ENCODE data around the gene POMC. TPM values are rescaled to one million over a fixed set of nuclear protein-coding genes. Genes with fewer than 3 reads are reported as not detected.

POMC gene
- total and polyA plus RNA-seq, 2 of the 4 experiments (the other 2 are of a cell fraction), result 0.17 TPM; not detected in 1

GRCh38 chr2:25160376-25160775 lies 8.0 kb downstream of the POMC start:
- Histone ChIP-seq H4K91ac (ENCODE audit: insufficient read depth, low read depth, low read length) (no peak overlapping the region), H3K4ac (ENCODE audit: low read depth, low read length) (no peak overlapping the region), H3K56ac (ENCODE audit: extremely low read depth, insufficient read depth, low read length) (no peak overlapping the region), H2BK120ac (ENCODE audit: low read depth, low read length) (no peak overlapping the region), H4K8ac (ENCODE audit: low read depth in 2 of 2, low read length in 2 of 2) (no peak overlapping the region), H3K79me1 (ENCODE audit: low read depth in 1 of 2, low read length in 2 of 2) (no peaks in the 10 kb centered on the region), H4K20me1 (ENCODE audit: insufficient read depth, low read length) (no peaks in the 10 kb centered on the region), H3K18ac (ENCODE audit: low read depth, low read length) (no peak overlapping the region), H3K9me1 (ENCODE audit: insufficient read depth, low read length) (no peaks in the 10 kb centered on the region; the same call in 1 of the 2 replicates), H4K5ac (ENCODE audit: low read depth, low read length) (no peak overlapping the region), H2AFZ (replicated peaks; ENCODE audit: low read length, poor library complexity) (no peak overlapping the region), H3K9ac (ENCODE audit: low read depth, low read length) (no peak overlapping the region), H2BK15ac (ENCODE audit: low read depth, low read length) (no peak overlapping the region), H2AK5ac (ENCODE audit: low read depth, low read length) (no peak overlapping the region), H3K14ac (replicated peaks; ENCODE audit: low read depth, low read length) (no peak overlapping the region), H3K27ac (ENCODE audit: insufficient read depth, low read length) (no peak overlapping the region), H3K4me1 (ENCODE audit: control insufficient read depth, insufficient read depth, low read length) (no peaks in the 10 kb centered on the region), H2AK9ac (replicated peaks; ENCODE audit: low read depth, low read length, poor library complexity) (no peak overlapping the region), H2BK20ac (ENCODE audit: low read depth, low read length) (no peak overlapping the region), H3K9me3 (ENCODE audit: control insufficient read depth, insufficient read depth, low read length) (peaks cover 6% of the 10 kb centered on the region; the same call in 1 of the 2 replicates), H2BK5ac (ENCODE audit: low read depth, low read length, poor library complexity, severe bottlenecking) (no peak overlapping the region), H3K4me2 (ENCODE audit: low read depth, low read length) (no peak overlapping the region), H3K27me3 (ENCODE audit: control insufficient read depth, insufficient read depth, low read length) (peaks cover 27% of the 10 kb centered on the region), H3K4me3 (ENCODE audit: insufficient read depth, low read depth, low read length) (no peak overlapping the region), H3K23ac (ENCODE audit: low read depth, low read length) (no peak overlapping the region), H3K36me3 (ENCODE audit: control insufficient read depth, insufficient read depth, low read length) (no peaks in the 10 kb centered on the region)
- WGBS, 2 experiments (ENCODE audit: extremely low coverage in 2 of 2, insufficient read length in 1 of 2), result no CpG with 5 or more reads among the region's 10 CpGs
- intact Hi-C loops (cut with micrococcal nuclease) (no loop called here), in situ Hi-C loops (cut with MboI; ENCODE audit: low sequenced_read_pairs) (no loop called here), dilution Hi-C loops (cut with HindIII; ENCODE audit: low sequenced_read_pairs, unreplicated experiment) (no loop called here)
- TF ChIP-seq CHD1 (IDR thresholded peaks at IDR 0.05; ENCODE audit: low read depth, low read length), result no peak
- no peak for TF ChIP-seq RFX5 (IDR thresholded peaks at IDR 0.05; ENCODE audit: low read depth, low read length)
- TF ChIP-seq SMC3 (IDR thresholded peaks at IDR 0.05; ENCODE audit: low read depth, low read length), result no peak
- no peak for TF ChIP-seq CTCF (conservative IDR thresholded peaks at IDR 0.05; ENCODE audit: low read depth, low read length)
- no peak for TF ChIP-seq RAD21 (IDR thresholded peaks at IDR 0.05; ENCODE audit: low read length)
- TF ChIP-seq ELK1 (IDR thresholded peaks at IDR 0.05; ENCODE audit: borderline replicate concordance, low read depth, low read length), result no peak
- no peak for TF ChIP-seq RCOR1 (IDR thresholded peaks at IDR 0.05; ENCODE audit: insufficient replicate concordance, low read length)
- no peak for TF ChIP-seq BHLHE40 (IDR thresholded peaks at IDR 0.05; ENCODE audit: low read depth, low read length)
- TF ChIP-seq FOS (IDR thresholded peaks at IDR 0.05; ENCODE audit: low read depth, low read length), result no peak
- no peak for TF ChIP-seq MXI1 (IDR thresholded peaks at IDR 0.05; ENCODE audit: borderline replicate concordance, low read depth, low read length)
- TF ChIP-seq MAZ (IDR thresholded peaks at IDR 0.05; ENCODE audit: borderline replicate concordance, low read depth, low read length), result no peak
- TF ChIP-seq CEBPB (IDR thresholded peaks at IDR 0.05; ENCODE audit: low read depth, low read length), result no peak
- no peak for TF ChIP-seq NFE2L2 (IDR thresholded peaks at IDR 0.05; ENCODE audit: low read depth, low read length)
- TF ChIP-seq USF2 (IDR thresholded peaks at IDR 0.05; ENCODE audit: low read depth, low read length), result no peak
- TF ChIP-seq POLR2A (IDR thresholded peaks at IDR 0.05; ENCODE audit: low read depth, low read length), result no peak
- no peak for TF ChIP-seq MAFK (IDR thresholded peaks at IDR 0.05; ENCODE audit: low read depth, low read length)
- POLR2A ChIA-PET (ENCODE audit: unreplicated experiment), result no interaction called here
- CTCF ChIA-PET, result no interaction called here
- ATAC-seq (ENCODE audit: low read depth) (no peak), DNase-seq (no peak)
- no TSS peak for BruUV-seq (replicated peaks)
